ENCODE data around the gene THSD4.
"Not testable (repeated sequence)": the region's sequence is repeated elsewhere in the genome, so short reads cannot be mapped to it uniquely, and the experiment has no call there.

Gene THSD4

DNA sequence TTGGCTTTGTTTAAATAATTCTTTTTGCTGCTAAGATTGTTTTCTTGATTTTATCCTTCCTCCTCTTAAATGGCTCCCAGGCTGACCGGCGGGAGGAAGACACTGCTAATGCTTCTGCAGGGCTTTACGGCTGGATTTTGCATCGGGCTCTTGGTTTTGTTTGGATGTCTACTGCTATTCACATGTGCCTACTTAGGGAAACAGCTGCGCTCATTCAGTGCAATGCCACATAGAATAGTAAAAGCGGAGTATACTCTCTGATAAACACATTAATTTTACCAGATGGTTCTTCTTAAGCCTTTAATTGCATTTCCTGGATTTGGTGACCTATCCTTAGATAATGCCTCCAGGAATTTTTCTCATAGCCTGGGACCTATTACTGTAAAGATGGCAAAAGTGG is 146.6 kb downstream of the THSD4 start:
- DNase-seq, result no peak
- no peak for ATAC-seq

DNA sequence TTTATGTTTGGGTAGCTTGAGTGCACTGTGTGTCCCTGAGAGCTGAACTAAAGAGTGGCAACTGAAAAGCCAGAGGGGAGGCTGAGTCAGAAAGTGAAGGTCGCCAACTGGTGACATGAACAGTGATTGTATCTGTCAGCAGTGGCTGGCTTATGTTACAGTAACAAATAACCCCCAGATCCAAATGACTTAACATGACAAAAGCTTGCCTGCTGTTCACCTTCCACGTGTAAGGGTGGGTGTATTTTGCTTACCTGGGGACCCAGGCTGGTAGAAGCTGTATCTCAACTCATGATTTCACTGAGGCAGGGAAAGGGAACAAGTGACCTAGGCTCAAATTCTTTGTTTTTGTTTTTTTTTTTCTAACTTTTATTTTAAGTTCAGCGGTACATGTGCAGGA is 147.3 kb downstream of the THSD4 start:
- no peak for ATAC-seq
- no peak for DNase-seq

DNA sequence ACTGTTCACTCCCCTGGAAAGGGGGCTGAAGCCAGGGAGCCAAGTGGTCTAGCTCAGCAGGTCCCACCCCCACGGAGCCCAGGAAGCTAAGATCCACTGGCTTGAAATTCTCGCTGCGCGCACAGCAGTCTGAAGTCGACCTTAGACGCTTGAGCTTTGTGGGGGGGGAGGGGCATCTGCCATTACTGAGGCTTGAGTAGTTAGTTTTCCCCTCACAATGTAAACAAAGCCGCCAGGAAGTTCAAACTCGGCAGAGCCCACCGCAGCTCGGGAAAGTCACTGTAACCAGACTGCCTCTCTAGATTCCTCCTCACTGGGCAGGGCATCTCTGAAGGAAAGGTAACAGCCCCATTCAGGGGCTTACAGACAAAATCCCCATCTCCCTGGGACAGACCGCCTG is 150.3 kb downstream of the THSD4 start:
- not testable (repeated sequence) for DNase-seq, ATAC-seq

GRCh38 chr15:71271327-71271726 is 156.1 kb downstream of the THSD4 start:
- no peak for DNase-seq
- ATAC-seq, result no peak

- no peak for DNase-seq
Observed at GRCh38 chr15:71272932-71273331, 157.7 kb downstream of the THSD4 start.

GRCh38 chr15:71273731-71274447 is 158.6 kb downstream of the THSD4 start:
- no peak for DNase-seq
- no peak for ATAC-seq

More at GRCh38 chr15:71272932-71273331, 157.7 kb downstream of the THSD4 start:
- no peak for ATAC-seq

- ATAC-seq (no peak), DNase-seq (no peak)
Observed at GRCh38 chr15:71274448-71274798, 159.2 kb downstream of the THSD4 start.

GRCh38 chr15:71275098-71275497 is 159.8 kb downstream of the THSD4 start:
- no peak for ATAC-seq
- no peak for DNase-seq

- no peak for DNase-seq
- ATAC-seq, result no peak
Observed at GRCh38 chr15:71275566-71276335, 160.5 kb downstream of the THSD4 start.

- ATAC-seq (no peak), DNase-seq (no peak)
Observed at GRCh38 chr15:71276336-71276665, 161.0 kb downstream of the THSD4 start.

GRCh38 chr15:71278989-71279756 is 163.9 kb downstream of the THSD4 start:
- DNase-seq (no peak), ATAC-seq (no peak)

- DNase-seq, result no peak
- ATAC-seq, result no peak
Observed at GRCh38 chr15:71279757-71280141, 164.5 kb downstream of the THSD4 start.

DNA sequence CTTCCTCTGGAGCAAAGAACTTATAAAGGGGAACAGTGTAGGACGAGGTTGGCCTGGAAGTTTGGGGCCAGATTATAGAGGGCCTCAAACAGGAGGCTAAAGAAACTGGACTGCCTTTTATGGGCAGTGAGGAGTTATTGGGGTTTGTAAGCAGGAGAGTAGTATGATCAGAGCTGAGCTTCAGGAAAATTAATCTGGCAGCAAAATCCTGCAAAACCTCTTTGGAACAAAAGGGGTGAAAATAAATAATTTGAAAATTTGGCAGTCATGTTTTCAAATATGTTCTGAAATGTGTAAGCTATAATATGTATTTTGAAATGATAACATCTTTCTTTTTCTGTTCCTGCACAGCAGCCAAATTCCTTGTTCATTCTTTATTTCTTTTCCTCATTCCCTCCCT is 164.9 kb downstream of the THSD4 start:
- ATAC-seq, result no peak
- DNase-seq, result no peak

DNA sequence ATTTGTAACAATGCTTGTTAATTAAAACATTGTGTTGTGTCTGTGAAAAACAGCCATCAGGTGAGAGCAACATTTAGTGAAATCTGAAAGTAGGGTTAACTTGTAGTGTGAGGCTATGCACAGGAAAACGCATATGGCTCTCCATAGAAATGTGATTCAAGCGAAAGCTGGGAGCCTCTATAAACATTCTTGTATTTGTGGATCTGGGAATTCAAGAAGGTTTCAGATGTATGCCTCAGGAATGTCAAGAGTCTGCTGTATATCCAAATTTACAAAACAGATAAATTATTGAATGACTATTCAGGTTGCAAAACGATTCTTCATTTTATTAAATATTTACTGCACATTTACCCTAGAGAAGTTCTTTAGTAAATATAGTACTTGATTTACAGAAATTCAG is 166.0 kb downstream of the THSD4 start:
- no peak for DNase-seq
- ATAC-seq, result no peak

DNA sequence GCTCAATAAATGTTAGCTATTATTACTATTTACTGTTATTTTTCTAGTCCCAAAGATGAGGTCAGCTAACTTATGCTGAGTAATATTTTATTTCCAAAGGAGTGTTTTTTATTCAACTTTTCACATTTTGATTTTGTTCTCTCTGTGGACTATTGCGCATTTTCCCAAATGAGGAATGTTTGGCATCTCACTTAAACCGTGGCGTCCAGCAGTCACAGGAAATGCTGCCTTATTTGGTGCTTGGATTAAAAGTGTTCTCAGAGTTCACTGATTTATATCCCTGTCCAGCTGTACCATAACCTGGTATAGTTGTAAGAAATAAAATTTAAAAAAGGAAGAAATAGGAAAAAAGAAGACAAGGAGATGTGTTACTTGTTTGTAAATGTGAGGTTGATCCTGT is 166.8 kb downstream of the THSD4 start:
- DNase-seq, result no peak
- no peak for ATAC-seq

DNA sequence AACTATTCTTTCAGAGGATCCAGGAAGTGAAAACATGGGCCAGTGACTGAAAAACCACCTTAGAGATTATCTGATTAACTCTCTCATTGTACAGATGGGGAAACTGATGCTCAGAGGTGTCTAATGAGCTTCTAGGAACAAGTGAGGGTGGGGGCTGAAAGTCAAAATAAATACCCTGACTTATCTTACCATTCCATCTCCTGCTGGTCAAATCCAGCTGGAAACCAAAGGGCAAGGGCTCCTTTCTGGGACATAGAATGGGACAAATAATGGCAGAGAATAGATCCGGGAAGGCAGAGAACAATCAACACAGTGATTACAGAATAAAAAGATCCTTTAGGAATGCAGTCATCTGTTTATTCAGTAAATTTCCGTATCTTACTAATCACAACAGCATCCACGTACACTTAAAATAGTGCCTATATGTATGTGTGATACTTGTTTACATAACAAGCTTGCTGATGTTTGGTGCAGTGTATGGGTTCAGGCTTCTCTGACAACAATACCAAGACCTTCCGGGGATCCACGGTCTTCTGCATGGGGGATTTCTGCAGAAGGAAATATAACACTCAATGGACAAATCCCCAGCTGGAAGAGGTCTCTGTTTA is 173.2 kb downstream of the THSD4 start:
- DNase-seq (no peak), ATAC-seq (no peak)

DNA sequence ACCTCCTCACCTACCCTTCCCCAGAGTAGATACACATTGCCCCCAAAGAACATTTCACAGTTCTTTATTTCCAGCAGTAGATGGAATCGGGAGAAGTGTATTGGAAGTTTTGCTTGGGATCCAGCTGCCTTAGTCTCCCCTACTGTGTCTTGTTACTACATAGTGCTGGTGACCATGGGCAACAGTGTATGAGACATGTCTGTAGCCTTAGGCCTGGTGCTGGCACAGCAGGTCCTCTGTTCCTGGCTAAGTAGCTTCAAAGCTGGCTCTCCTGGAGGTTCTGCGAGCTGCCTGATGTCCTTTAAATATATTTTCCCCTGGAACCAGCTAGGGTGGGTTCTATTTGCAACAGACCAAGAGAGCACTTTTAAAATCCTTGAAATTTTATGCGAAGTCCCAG is 174.7 kb downstream of the THSD4 start:
- no peak for ATAC-seq
- DNase-seq, result no peak

DNA sequence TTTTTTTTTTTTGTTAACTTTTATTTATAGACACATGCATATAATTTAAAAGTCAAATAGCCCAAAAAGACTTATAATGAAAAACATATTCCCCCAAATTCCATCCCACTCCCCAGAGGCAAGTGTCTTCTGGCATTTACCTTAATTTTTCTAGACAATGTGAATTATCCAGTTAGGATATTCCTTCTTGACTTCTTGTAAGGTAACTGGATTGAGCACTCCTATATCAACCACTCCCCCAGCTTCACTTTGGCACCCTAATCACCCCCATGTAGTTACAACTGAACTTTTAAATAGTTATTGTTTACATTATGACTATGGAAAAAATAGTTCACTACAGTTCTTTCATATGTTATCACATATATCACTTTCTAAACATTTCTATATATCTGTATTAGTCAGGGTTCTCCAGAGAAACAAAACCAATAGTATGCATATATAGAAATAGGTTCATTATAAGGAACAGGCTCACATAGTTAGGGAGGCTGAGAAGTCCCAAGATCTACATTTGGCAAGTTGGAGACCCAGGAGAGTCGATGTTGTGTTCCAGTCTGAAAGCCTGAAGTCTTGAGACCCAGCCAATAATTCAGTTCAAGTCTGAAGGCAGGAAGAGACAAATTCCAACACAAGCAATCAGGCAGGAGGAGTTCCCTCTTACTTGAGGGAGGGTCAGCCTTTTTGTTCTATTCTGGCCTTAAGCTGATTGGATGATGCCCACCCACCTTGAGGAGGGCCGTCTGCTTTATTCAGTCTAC is 175.8 kb downstream of the THSD4 start:
- ATAC-seq (no peak), DNase-seq (no peak)

GRCh38 chr15:71291723-71292122 is 176.5 kb downstream of the THSD4 start:
- ATAC-seq (no peak), DNase-seq (no peak)

GRCh38 chr15:71293723-71294122 is 178.5 kb downstream of the THSD4 start:
- DNase-seq (no peak), ATAC-seq (no peak)

GRCh38 chr15:71294251-71294910 is 179.1 kb downstream of the THSD4 start:
- ATAC-seq, result no peak
- no peak for DNase-seq
